GM19025 (cell line): Measurements from ENCODE around the gene SMAD9.
"Not testable (repeated sequence)": the region's sequence is repeated elsewhere in the genome, so short reads cannot be mapped to it uniquely, and the experiment has no call there.

Source experiments
- ATAC-seq: cut with Tn5 transposase; IDR thresholded peaks from one replicate; pipeline ENCODE4 v1.9.1; 2021; ENCODE audit warnings: mild to moderate bottlenecking, low read depth, moderate library complexity; ENCODE audit not compliant: unreplicated experiment

SMAD9 gene

GRCh38 chr13:36912973-36913372, 7.1 kb downstream of the SMAD9 start:
- no peak for ATAC-seq

DNA sequence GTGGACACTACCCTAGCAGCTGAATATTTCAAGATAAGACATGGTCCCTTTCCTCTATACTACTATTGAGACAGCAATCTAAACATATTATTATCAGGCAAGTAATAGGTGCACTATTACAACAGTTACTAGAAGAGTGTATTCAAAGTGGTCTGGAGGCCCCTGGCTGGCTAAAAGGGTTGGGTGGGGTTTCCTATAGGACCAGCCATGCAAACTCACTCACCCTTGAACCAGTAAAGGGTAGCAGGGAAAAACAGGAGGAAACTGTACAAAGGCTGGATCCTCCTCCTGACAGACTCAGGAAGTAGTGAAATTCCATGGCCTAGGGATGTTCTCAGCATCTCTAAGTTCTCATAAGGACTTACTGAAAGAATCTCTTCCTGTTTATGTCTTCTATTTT, 7.7 kb downstream of the SMAD9 start:
- ATAC-seq: no peak

DNA sequence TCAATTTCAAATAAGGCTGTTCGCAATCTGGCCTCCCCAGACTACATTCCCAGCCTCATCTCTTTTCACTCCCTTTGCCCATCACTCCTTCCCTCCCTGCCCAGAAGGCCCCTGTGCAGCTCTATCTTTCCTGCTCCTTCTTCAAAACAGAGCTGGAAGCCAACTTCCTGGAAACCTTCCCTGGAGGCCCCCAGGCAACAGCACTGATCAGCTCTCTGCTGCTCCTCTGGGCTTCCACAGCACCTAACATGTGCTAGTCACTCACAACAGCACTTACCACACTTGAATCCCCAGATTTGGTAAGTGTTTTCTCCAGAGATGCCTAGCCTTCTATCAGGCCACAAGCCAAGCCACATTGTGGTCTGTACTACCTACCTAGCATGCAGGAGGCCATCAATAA, 9.5 kb downstream of the SMAD9 start:
- no peak for ATAC-seq

DNA sequence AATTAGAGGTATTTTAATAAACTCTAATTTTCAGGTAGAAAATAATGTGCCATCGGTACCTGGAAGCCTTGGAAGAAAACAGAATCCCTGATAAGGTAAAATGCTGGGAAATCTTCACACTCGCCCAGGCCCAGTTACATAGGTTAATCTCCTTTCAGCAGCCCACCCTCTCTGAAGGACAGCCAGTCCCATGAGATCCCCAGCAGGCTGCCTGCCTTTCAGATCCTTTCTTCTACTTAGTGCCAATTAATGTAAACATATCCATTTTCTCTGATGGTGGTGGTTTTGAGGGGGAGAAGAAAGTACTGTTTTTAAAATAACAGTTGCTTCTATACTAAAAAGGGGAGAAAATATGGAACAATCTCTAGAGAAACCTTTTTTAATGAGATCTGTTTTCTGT, 12.2 kb downstream of the SMAD9 start:
- no peak for ATAC-seq

GRCh38 chr13:36907266-36907665, 12.8 kb downstream of the SMAD9 start:
- no peak for ATAC-seq

GRCh38 chr13:36905944-36906343, 14.1 kb downstream of the SMAD9 start:
- no peak for ATAC-seq

- ATAC-seq: no peak
Observed at GRCh38 chr13:36903925-36904595, 16.0 kb downstream of the SMAD9 start.

GRCh38 chr13:36897054-36897616, 22.9 kb downstream of the SMAD9 start:
- no peak for ATAC-seq

- ATAC-seq: no peak
Observed at GRCh38 chr13:36891752-36892151, 28.3 kb downstream of the SMAD9 start.

DNA sequence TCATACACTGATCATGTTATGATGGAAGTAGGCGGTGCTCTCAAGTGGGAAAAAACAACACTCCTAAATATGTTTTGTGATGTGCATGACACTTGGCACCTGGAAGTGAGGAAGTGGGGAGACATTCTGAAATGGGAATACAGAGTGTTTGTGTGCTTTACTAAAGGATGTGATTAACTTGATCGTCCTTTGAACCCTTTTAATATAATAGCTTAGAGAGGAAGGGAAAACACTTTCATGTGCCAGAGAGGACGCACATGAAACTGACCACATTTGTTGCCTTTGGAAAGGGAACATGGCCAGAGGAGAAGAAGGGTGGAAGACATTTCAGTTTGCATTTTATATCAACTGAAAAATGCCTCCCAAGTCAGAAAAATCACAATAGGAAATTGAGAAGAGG, 31.4 kb downstream of the SMAD9 start:
- no peak for ATAC-seq

DNA sequence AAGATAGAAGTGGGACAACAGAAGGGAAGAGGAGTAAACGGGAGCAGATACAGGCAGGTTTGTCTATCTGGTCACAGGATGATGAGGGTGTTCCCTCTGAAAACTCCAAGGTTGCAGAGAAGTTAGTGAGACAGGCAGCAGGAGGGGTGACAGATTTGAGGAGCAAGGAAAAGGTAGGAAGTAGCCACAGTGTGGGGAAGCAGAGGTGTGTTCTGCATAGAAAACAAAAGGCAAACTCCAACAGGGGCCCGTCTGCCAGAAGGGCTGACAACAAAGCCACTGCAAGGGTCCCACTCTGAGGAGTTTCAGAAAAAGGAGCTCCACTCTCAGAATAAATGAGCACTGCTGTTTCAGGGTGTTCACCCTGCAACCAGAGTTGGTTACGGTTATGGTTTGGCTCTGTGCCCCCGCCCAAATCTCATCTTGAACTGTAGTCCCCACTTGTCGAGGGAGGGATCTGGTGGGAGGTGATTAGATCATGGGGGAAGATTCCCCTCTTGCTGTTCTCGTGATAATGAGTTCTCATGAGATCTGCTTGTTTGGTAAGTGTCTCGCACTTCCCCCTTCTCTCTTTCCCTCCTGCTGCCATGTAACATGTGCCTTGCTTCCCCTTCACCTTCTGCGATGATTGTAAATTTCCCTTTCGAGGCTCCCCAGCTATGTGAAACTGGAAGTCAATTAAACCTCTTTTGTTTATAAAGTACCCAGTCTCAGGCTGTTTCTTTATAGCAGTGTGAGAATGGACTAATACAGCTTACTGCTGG, 32.1 kb downstream of the SMAD9 start:
- no peak for ATAC-seq

DNA sequence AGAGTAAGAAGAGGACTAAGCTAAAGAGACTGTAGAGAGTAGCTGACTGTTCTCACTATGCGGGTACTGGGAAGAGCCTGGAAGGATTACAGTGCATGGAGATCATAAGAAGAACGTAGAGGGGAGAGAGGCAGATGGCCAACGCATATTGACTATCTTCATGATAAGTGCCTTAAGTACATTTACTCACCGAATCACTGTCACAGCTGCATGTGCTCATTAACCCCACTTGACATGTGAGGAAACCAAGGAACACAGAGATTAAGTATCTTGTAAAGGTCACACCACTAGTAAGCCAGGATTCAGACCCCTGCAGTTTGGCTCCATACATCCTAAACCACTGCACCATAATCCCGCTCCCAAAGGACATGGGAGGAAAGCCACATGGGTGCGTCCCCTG, 34.1 kb downstream of the SMAD9 start:
- no peak for ATAC-seq

- no peak for ATAC-seq
Observed at GRCh38 chr13:36884235-36884634, 35.8 kb downstream of the SMAD9 start.

DNA sequence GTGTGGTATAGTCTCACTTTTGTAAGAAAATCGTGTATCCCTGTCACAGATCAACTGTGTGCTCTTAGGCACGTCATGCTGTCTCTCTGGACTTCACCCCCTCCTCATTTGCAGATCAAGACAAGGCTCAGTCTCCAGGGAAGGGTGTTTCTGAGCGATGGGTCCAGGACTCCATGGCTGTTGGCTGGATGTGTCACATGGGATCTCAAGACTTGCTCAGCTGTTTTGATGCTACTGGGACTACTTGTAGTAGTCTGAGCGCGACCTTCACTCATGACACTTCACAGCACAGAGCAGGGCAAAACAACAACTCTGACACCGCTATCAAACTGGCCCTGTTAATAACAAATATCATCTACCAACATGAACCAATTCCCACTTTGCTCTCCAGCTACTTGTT, 36.2 kb downstream of the SMAD9 start:
- ATAC-seq: no peak

DNA sequence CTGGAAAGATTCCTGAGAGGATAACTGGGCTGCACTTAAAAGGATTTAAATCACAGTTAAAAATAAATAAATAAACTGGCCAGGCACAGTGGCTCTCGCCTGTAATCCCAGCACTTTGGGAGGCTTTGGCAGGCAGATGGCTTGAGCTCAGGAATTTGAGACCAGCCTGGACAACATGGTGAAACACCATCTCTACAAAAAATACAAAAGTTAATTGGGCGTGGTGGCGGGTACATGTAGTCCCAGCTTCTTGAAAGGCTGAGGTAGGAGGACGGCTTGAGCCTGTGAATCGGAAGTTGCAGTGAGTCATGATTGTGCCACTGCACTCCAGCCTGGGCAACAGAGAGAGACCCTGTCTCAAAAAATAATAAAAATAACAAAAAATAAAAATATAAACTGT, 36.6 kb downstream of the SMAD9 start:
- not testable (repeated sequence) for ATAC-seq

DNA sequence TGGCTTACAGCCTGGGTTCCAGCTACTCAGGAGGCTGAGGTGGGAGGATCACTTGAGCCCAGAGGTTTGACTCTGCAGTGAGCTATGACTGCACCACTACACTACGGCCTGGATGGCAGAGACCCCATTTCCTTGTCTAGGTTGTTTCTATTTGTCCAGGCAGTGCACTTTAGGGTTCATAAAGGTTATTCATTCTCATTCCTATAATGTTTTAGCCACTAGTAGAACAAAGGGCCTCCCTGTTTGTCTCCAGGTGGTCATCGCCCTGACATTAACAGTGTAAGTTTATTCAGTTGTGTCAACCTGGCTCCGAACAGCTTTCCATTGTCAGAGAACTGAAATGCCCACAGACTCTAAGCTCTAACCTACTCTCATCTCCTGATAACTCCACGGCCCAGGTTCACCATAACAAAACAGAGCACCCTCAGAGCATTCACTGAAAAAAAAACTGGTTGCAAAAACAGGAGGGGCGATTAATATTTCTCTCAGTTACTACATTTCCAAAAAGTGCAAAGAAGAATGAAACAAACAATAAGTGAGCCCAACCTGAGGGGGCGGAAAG, 37.1 kb downstream of the SMAD9 start:
- no peak for ATAC-seq

GRCh38 chr13:36880961-36881360, 39.1 kb downstream of the SMAD9 start:
- ATAC-seq: no peak

DNA sequence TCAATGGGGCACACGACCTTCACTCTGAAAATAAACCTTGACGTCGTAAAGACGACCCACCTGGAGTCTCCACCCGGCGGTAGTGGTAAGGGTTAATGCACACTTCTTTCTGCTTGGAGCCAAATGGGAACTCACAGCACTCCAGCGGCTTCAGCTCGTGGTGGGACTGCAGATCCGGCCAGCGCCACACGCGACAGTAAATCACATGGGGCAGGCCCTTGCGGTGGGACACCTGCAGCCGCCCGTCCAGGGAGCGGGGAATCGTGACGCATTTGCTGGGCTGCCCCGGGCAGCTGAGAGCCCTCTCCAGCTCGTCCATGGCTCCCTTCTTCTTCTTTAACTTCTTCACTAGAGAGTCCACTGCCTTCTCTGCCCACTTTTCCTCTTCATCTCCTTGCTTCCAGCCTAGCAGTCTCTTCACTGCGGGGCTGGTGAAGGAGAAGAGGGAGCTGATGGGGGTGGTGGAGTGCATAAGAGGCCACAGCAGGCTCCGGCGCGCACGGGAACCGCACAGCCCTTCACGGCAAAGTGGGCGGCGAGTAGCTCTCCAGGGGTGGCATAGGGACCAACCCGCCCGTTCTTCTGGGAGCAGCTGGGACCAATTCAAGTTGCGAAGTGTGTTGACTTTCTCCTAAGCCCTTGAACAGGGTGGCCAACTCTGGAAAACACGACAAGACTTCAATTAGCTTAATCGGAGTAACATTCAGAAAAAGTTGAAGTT, 40.7 kb downstream of the SMAD9 start:
- no peak for ATAC-seq

DNA sequence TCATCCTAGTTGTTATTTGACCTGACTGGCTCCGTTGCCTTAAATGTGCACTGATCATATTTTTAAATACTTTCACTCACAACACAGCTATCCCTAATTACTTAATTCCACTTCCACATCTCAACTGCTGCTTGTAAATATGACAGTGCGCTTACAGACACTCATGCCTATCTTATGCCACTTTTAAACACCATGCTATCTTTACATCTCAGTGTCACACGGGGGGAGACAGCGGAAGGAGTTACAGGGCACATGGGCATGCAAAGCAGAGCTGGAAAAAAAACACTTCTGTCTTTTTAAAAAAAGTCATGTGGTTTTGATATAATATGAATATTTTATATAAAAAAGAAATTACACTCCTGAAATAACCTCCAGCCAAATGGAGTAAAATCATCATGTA, 44.1 kb downstream of the SMAD9 start:
- ATAC-seq: no peak

- no peak for ATAC-seq
Observed at GRCh38 chr13:36875431-36875830, 44.6 kb downstream of the SMAD9 start.

DNA sequence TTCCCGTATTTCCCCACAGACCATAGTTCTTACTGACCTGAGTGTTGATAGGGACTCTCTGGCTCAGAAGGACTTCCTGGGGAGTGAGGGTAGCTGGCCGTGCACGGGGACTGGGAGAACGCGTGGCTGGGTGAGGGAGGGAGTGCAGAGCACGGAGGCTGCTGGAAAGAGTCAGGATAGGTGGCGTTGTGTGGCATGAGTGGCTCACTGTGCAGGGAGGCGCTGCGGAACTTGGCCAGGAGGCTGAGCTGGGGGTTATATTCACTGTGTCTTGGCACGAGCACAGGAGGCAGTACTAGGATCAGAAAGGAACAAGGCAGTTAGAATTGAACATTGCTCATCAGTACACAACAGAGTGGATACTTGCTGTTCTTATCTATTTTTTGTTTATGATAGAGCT, 47.4 kb downstream of the SMAD9 start:
- no peak for ATAC-seq
